GM18505 (cell line): Measurements from ENCODE around the gene AXDND1.

Experiments used
- ATAC-seq: cut with Tn5 transposase; IDR thresholded peaks from one replicate; pipeline ENCODE4 v1.9.1; 2021; ENCODE audit not compliant: unreplicated experiment
- POLR2A ChIP-seq: IDR thresholded peaks from 4 replicates; pipeline ENCODE4 v1.6.1; 2011; ENCODE audit warnings: borderline replicate concordance; ENCODE audit not compliant: insufficient read depth, insufficient read length; ENCODE audit errors: extremely low read depth

AXDND1 gene

GRCh38 chr1:179548666-179549367 lies 183.0 kb downstream of the AXDND1 start:
- ATAC-seq, result no peak
- no peak for TF ChIP-seq POLR2A

- TF ChIP-seq POLR2A, result no peak
- ATAC-seq, result no peak
Observed at GRCh38 chr1:179549368-179549700, 183.6 kb downstream of the AXDND1 start.

GRCh38 chr1:179550746-179551682 lies 185.2 kb downstream of the AXDND1 start:
- no peak for TF ChIP-seq POLR2A
- ATAC-seq, result no peak

- ATAC-seq, result no peak
Observed at GRCh38 chr1:179554427-179554826, 188.7 kb downstream of the AXDND1 start.

GRCh38 chr1:179558078-179558477 lies 192.3 kb downstream of the AXDND1 start:
- TF ChIP-seq POLR2A, result no peak
- no peak for ATAC-seq

More at GRCh38 chr1:179554427-179554826, 188.7 kb downstream of the AXDND1 start:
- no peak for TF ChIP-seq POLR2A

- no peak for ATAC-seq
Observed at GRCh38 chr1:179575497-179576314, 209.9 kb downstream of the AXDND1 start, which contains the start of gene NPHS2. NPHS2 (minus strand) TSS chr1:179575948; CDS start chr1:179575864, 84 bp downstream.

GRCh38 chr1:179576509-179576908 lies 210.7 kb downstream of the AXDND1 start:
- TF ChIP-seq POLR2A, result no peak
- no peak for ATAC-seq

More at GRCh38 chr1:179575497-179576314, 209.9 kb downstream of the AXDND1 start, which contains the start of gene NPHS2:
- TF ChIP-seq POLR2A, result no peak

- ATAC-seq, result no peak
- no peak for TF ChIP-seq POLR2A
Observed at GRCh38 chr1:179583771-179584320, 218.1 kb downstream of the AXDND1 start.

GRCh38 chr1:179586107-179586823 lies 220.5 kb downstream of the AXDND1 start:
- ATAC-seq, result no peak
- no peak for TF ChIP-seq POLR2A

- no peak for ATAC-seq
Observed at GRCh38 chr1:179587336-179587735, 221.6 kb downstream of the AXDND1 start.

GRCh38 chr1:179588425-179589024 lies 222.8 kb downstream of the AXDND1 start:
- no peak for ATAC-seq
- TF ChIP-seq POLR2A, result no peak

More at GRCh38 chr1:179587336-179587735, 221.6 kb downstream of the AXDND1 start:
- no peak for TF ChIP-seq POLR2A

- ATAC-seq, result no peak
- TF ChIP-seq POLR2A, result no peak
Observed at GRCh38 chr1:179589509-179589908, 223.7 kb downstream of the AXDND1 start.
